ENCODE measurements around the gene NUTM2E.
A peak's percentile ranks its signal among the peaks of the same experiment; 100 is the strongest.
"Not testable (repeated sequence)": the region's sequence is repeated elsewhere in the genome, so short reads cannot be mapped to it uniquely, and the experiment has no call there.

DNA sequence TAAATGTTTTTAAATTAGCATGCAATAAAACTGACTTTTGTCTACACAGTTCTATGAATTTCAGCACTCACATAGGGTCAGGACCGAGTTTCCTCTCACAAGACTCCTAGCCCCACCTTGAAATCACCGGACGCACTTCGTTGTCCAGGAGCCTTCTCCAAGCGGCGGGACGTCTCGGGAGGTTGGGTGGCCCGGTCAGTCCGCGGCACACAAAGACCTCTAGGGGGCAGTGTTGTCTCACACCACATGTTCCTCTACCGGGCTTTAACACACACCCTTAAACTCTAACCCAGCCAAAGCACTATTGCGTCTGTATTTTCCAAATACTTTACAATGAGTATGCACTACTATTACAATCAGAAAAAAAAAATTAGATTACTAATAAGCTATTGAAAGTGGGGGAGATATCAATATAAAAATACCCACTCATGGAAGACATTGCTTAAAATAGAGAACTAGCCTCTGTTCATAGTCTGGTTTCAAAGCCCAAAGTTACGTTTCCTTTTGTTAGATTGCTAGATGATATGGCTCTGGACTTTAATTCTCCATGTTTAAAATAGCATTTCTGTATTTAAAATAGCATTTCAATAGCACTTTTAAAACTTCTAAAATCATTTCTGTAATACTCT lies 47.1 kb upstream of the NUTM2E start:
- TF ChIP-seq, protein P1, sequence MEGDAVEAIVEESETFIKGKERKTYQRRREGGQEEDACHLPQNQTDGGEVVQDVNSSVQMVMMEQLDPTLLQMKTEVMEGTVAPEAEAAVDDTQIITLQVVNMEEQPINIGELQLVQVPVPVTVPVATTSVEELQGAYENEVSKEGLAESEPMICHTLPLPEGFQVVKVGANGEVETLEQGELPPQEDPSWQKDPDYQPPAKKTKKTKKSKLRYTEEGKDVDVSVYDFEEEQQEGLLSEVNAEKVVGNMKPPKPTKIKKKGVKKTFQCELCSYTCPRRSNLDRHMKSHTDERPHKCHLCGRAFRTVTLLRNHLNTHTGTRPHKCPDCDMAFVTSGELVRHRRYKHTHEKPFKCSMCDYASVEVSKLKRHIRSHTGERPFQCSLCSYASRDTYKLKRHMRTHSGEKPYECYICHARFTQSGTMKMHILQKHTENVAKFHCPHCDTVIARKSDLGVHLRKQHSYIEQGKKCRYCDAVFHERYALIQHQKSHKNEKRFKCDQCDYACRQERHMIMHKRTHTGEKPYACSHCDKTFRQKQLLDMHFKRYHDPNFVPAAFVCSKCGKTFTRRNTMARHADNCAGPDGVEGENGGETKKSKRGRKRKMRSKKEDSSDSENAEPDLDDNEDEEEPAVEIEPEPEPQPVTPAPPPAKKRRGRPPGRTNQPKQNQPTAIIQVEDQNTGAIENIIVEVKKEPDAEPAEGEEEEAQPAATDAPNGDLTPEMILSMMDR (conservative IDR thresholded peaks at IDR 0.05; ENCODE audit: low read depth, low read length) = peak; percentile 54
- TF ChIP-seq RCOR1 (IDR thresholded peaks at IDR 0.05; ENCODE audit: insufficient replicate concordance, low read length); POLR2A (IDR thresholded peaks at IDR 0.05; ENCODE audit: low read depth, low read length); RFX5 (IDR thresholded peaks at IDR 0.05; ENCODE audit: low read depth, low read length); CEBPB (IDR thresholded peaks at IDR 0.05; ENCODE audit: low read depth, low read length); CHD1 (IDR thresholded peaks at IDR 0.05; ENCODE audit: low read depth, low read length); NFE2L2 (IDR thresholded peaks at IDR 0.05; ENCODE audit: low read depth, low read length); MXI1 (IDR thresholded peaks at IDR 0.05; ENCODE audit: borderline replicate concordance, low read depth, low read length); MAZ (IDR thresholded peaks at IDR 0.05; ENCODE audit: borderline replicate concordance, low read depth, low read length); FOS (IDR thresholded peaks at IDR 0.05; ENCODE audit: low read depth, low read length): not testable (repeated sequence)
- TF ChIP-seq, protein P2, sequence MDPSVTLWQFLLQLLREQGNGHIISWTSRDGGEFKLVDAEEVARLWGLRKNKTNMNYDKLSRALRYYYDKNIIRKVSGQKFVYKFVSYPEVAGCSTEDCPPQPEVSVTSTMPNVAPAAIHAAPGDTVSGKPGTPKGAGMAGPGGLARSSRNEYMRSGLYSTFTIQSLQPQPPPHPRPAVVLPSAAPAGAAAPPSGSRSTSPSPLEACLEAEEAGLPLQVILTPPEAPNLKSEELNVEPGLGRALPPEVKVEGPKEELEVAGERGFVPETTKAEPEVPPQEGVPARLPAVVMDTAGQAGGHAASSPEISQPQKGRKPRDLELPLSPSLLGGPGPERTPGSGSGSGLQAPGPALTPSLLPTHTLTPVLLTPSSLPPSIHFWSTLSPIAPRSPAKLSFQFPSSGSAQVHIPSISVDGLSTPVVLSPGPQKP (IDR thresholded peaks at IDR 0.05; ENCODE audit: borderline replicate concordance, low read depth, low read length) = not testable (repeated sequence)
- TF ChIP-seq, protein P3, sequence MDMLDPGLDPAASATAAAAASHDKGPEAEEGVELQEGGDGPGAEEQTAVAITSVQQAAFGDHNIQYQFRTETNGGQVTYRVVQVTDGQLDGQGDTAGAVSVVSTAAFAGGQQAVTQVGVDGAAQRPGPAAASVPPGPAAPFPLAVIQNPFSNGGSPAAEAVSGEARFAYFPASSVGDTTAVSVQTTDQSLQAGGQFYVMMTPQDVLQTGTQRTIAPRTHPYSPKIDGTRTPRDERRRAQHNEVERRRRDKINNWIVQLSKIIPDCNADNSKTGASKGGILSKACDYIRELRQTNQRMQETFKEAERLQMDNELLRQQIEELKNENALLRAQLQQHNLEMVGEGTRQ (IDR thresholded peaks at IDR 0.05; ENCODE audit: low read depth, low read length) = not testable (repeated sequence)
